HepG2 (cell line): ENCODE data around the gene MRRF.

ENCODE experiments used
- FOXM1 ChIP-seq: sonication (generic); formaldehyde crosslinking; IDR thresholded peaks from 2 replicates; pipeline ENCODE4 v1.5.0; 2020; ENCODE audit warnings: missing genetic modification reagents
- MYNN ChIP-seq: sonication (generic); formaldehyde crosslinking; IDR thresholded peaks from 2 replicates; pipeline ENCODE4 v1.4.0; 2020; ENCODE audit warnings: mild to moderate bottlenecking, low read depth, missing genetic modification reagents
- NFYB ChIP-seq: sonication (generic); formaldehyde crosslinking; IDR thresholded peaks from 2 replicates; pipeline ENCODE4 v1.4.0; 2020; ENCODE audit warnings: missing genetic modification reagents
- POLR2A ChIP-seq, 2 experiments: IDR thresholded peaks; 2 replicates each; pipeline ENCODE4 v1.6.1; 2011; ENCODE audit warnings: low read depth in 2 of 2, low read length in 2 of 2, mild to moderate bottlenecking in 1 of 2, moderate library complexity in 1 of 2; ENCODE audit not compliant: insufficient read depth in 1 of 2
- POLR2AphosphoS5 ChIP-seq: IDR thresholded peaks from 2 replicates; pipeline ENCODE4 v1.6.1; 2012; ENCODE audit warnings: low read depth, low read length
- TBP ChIP-seq: sonication (generic); formaldehyde crosslinking; IDR thresholded peaks from 2 replicates; pipeline ENCODE4 v1.5.0; 2020; ENCODE audit warnings: missing genetic modification reagents
- TMF1 ChIP-seq: sonication (generic); formaldehyde crosslinking; IDR thresholded peaks from 2 replicates; pipeline ENCODE4 v1.8.1; 2022; ENCODE audit warnings: low read depth, missing genetic modification reagents
- ZNF367 ChIP-seq: sonication (generic); formaldehyde crosslinking; IDR thresholded peaks from 2 replicates; pipeline ENCODE4 v1.4.0; 2020; ENCODE audit warnings: missing genetic modification reagents, borderline replicate concordance
- ZNF775 ChIP-seq: sonication (generic); formaldehyde crosslinking; IDR thresholded peaks from 2 replicates; pipeline ENCODE4 v1.4.0; 2020; ENCODE audit warnings: missing genetic modification reagents, mild to moderate bottlenecking, moderate library complexity, borderline replicate concordance
- ZZZ3 ChIP-seq: sonication (generic); formaldehyde crosslinking; IDR thresholded peaks from 2 replicates; pipeline ENCODE4 v1.4.0; 2020; ENCODE audit warnings: missing genetic modification reagents, mild to moderate bottlenecking, borderline replicate concordance
- TF ChIP-seq, protein P1 (sequence below): sonication (generic); formaldehyde crosslinking; IDR thresholded peaks from 2 replicates; pipeline ENCODE4 v1.5.0; 2020; ENCODE audit warnings: mild to moderate bottlenecking, missing genetic modification reagents, moderate library complexity
- TF ChIP-seq, protein P2 (sequence below): sonication (generic); formaldehyde crosslinking; IDR thresholded peaks from 2 replicates; pipeline ENCODE4 v1.8.1; 2022; ENCODE audit warnings: low read depth, mild to moderate bottlenecking, missing genetic modification reagents
- TF ChIP-seq, protein P3 (sequence below): sonication (generic); formaldehyde crosslinking; IDR thresholded peaks from 2 replicates; pipeline ENCODE4 v1.4.0; 2020; ENCODE audit warnings: missing genetic modification reagents

DNA sequence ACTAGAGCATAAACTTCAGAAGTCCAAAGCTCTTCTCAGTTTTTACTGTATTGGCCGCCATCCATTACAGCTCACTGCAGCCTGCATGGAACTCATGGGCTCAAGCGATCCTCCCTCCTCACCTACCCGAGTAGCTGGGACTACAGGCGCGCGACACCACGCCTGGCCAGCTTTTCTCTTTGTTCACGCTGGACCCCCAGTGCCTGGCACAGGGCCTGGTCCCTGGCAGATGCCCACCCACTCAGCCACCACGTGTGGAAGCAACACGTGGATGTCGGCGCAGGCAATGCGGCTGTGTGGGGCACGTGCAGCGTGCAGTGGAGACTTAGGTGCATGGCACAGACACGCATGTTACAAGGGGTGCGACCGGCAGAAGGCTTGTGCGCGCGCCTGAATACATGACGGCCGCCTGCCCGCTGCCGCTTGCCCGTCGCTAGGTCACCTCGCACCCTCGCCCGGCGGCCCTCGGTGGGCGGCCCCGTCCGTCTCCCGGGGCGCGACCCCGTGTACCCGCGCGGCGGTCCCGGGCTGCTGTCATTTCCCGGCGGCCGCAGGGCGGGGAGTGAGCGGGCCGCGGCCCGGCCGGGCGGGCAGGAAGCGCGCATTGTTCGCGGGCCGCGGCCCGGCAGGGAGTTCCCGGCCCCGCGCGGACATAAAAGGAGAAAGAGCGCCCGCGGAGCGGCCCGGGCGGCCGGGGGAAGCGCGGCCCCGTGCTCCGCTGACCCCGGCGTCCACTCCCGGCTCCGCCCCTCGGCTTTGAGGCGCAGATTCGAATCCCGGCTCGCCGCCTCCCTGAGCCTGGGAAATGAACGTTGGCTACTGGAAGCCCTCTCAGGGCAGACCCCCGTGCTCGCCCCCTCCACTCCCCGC is 82.0 kb downstream of the MRRF start:
- TF ChIP-seq, protein P1, sequence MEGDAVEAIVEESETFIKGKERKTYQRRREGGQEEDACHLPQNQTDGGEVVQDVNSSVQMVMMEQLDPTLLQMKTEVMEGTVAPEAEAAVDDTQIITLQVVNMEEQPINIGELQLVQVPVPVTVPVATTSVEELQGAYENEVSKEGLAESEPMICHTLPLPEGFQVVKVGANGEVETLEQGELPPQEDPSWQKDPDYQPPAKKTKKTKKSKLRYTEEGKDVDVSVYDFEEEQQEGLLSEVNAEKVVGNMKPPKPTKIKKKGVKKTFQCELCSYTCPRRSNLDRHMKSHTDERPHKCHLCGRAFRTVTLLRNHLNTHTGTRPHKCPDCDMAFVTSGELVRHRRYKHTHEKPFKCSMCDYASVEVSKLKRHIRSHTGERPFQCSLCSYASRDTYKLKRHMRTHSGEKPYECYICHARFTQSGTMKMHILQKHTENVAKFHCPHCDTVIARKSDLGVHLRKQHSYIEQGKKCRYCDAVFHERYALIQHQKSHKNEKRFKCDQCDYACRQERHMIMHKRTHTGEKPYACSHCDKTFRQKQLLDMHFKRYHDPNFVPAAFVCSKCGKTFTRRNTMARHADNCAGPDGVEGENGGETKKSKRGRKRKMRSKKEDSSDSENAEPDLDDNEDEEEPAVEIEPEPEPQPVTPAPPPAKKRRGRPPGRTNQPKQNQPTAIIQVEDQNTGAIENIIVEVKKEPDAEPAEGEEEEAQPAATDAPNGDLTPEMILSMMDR (CRISPR knock-in tag): peak; percentile 15; the same call in 1 of the 2 replicates
- no peak for TF ChIP-seq MYNN (CRISPR knock-in tag)
- no peak for TF ChIP-seq POLR2AphosphoS5
- TF ChIP-seq, protein P2, sequence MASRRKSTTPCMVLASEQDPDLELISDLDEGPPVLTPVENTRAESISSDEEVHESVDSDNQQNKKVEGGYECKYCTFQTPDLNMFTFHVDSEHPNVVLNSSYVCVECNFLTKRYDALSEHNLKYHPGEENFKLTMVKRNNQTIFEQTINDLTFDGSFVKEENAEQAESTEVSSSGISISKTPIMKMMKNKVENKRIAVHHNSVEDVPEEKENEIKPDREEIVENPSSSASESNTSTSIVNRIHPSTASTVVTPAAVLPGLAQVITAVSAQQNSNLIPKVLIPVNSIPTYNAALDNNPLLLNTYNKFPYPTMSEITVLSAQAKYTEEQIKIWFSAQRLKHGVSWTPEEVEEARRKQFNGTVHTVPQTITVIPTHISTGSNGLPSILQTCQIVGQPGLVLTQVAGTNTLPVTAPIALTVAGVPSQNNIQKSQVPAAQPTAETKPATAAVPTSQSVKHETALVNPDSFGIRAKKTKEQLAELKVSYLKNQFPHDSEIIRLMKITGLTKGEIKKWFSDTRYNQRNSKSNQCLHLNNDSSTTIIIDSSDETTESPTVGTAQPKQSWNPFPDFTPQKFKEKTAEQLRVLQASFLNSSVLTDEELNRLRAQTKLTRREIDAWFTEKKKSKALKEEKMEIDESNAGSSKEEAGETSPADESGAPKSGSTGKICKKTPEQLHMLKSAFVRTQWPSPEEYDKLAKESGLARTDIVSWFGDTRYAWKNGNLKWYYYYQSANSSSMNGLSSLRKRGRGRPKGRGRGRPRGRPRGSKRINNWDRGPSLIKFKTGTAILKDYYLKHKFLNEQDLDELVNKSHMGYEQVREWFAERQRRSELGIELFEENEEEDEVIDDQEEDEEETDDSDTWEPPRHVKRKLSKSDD (CRISPR knock-in tag): no peak
- TF ChIP-seq POLR2A (IDR thresholded peaks at IDR 0.05; ENCODE audit: insufficient read depth in 1 of 2, low read depth in 2 of 2, low read length in 2 of 2): no peak
- 0 out of 2 replicates have a peak, but pooled peaks have one; percentile 53 for TF ChIP-seq ZNF367 (CRISPR knock-in tag)
- no peak for TF ChIP-seq ZZZ3
- TF ChIP-seq NFYB (CRISPR knock-in tag): no peak
- TF ChIP-seq TBP (CRISPR knock-in tag): no peak
- 0 out of 2 replicates have a peak, but pooled peaks have one; percentile 38 for TF ChIP-seq FOXM1
- no peak for TF ChIP-seq ZNF775 (CRISPR knock-in tag)
- TF ChIP-seq, protein P3, sequence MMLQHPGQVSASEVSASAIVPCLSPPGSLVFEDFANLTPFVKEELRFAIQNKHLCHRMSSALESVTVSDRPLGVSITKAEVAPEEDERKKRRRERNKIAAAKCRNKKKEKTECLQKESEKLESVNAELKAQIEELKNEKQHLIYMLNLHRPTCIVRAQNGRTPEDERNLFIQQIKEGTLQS (CRISPR knock-in tag): peak; percentile 24; the same call in 1 of the 2 replicates
- no peak for TF ChIP-seq TMF1
